RWPE2 (cell line): Measurements from ENCODE around the gene STRIP2.
"Not testable (repeated sequence)": the region's sequence is repeated elsewhere in the genome, so short reads cannot be mapped to it uniquely, and the experiment has no call there.

Source experiments
- ATAC-seq: fragments of 200-7000 bp; cut with Tn5 transposase; 3 replicates; pipeline ENCODE4 v1.9.1; 2021; ENCODE audit warnings: low read depth
- DNase-seq: peaks from one replicate; pipeline ENCODE4 v3.0.0-alpha.2; 2020; ENCODE audit warnings: low spot score
- H3K27ac ChIP-seq: fragments of 450-650 bp; 2 replicates; pipeline ENCODE4 v1.5.1; 2017; ENCODE audit warnings: mild to moderate bottlenecking; ENCODE audit not compliant: poor library complexity, severe bottlenecking
- H3K27me3 ChIP-seq: fragments of 250-450 bp; sonication (Bioruptor Pico); 2 replicates; pipeline ENCODE4 v1.5.1; 2021; ENCODE audit warnings: mild to moderate bottlenecking, moderate library complexity; ENCODE audit not compliant: insufficient read depth, poor library complexity, severe bottlenecking
- H3K36me3 ChIP-seq: fragments of 250-450 bp; sonication (Bioruptor Pico); 2 replicates; pipeline ENCODE4 v1.5.1; 2020; ENCODE audit warnings: low read depth, mild to moderate bottlenecking, moderate library complexity
- H3K4me1 ChIP-seq: fragments of 250-450 bp; sonication (Bioruptor Pico); 2 replicates; pipeline ENCODE4 v1.5.1; 2021; ENCODE audit warnings: mild to moderate bottlenecking, moderate library complexity; ENCODE audit not compliant: insufficient read depth, poor library complexity, severe bottlenecking
- H3K4me3 ChIP-seq: fragments of 250-450 bp; sonication (Bioruptor Pico); 2 replicates; pipeline ENCODE4 v1.5.1; 2021; ENCODE audit warnings: mild to moderate bottlenecking, moderate library complexity; ENCODE audit not compliant: severe bottlenecking
- H3K9me3 ChIP-seq: fragments of 250-450 bp; sonication (Bioruptor Pico); 2 replicates; pipeline ENCODE4 v1.5.1; 2021; ENCODE audit warnings: mild to moderate bottlenecking, moderate library complexity; ENCODE audit not compliant: severe bottlenecking
- CTCF ChIP-seq: fragments of 450-650 bp; IDR thresholded peaks from one replicate; pipeline ENCODE4 v1.5.1; 2017; ENCODE audit warnings: mild to moderate bottlenecking, moderate library complexity; ENCODE audit not compliant: poor library complexity, severe bottlenecking

The STRIP2 gene

GRCh38 chr7:129401967-129402860 lies 32.0 kb upstream of the STRIP2 start:
- Histone ChIP-seq H3K9me3 (no peaks in the 10 kb centered on the region), H3K4me3 (no peak overlapping the region), H3K4me1 (no peaks in the 10 kb centered on the region), H3K27me3 (no peaks in the 10 kb centered on the region), H3K36me3 (no peaks in the 10 kb centered on the region), H3K27ac (no peak overlapping the region)
- ATAC-seq (peak; percentile 48; the same call in 1 of the 3 replicates), DNase-seq (no peak)
- peak; percentile 39 for TF ChIP-seq CTCF

GRCh38 chr7:129405527-129405926 lies 28.7 kb upstream of the STRIP2 start:
- H3K27ac ChIP-seq: no peak overlapping the region
- ATAC-seq (no peak), DNase-seq (no peak)
- H3K4me1 ChIP-seq: no peaks in the 10 kb centered on the region
- TF ChIP-seq CTCF: no peak
- H3K9me3 ChIP-seq: no peaks in the 10 kb centered on the region
- H3K4me3 ChIP-seq: no peak overlapping the region
- no peaks in the 10 kb centered on the region for H3K36me3 ChIP-seq
- no peaks in the 10 kb centered on the region for H3K27me3 ChIP-seq

- not testable (repeated sequence) for ATAC-seq, H3K36me3 ChIP-seq, H3K4me3 ChIP-seq, H3K27ac ChIP-seq, H3K27me3 ChIP-seq, H3K9me3 ChIP-seq, DNase-seq, H3K4me1 ChIP-seq
Observed at GRCh38 chr7:129410238-129410637, 24.0 kb upstream of the STRIP2 start.

DNA sequence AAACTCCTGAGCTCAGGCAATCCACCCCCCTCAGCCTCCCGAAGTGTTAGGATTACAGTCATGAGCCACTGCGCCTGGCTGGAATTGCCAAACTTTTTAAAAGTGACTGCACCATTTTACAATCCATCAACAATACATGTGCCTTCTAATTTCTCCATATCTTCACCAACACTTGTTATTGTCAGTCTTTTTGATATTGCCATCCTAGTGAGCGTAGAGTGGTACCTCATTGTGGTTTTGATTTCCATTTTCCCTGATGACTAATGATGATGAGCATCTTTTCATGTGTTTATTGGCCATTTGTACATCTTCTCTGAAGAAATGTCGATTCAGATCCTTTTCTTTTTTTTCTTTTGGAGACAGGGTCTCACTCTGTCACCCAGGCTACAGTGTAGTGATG lies 21.7 kb upstream of the STRIP2 start:
- Histone ChIP-seq H3K36me3 (no peaks in the 10 kb centered on the region; the same call in 1 of the 2 replicates), H3K4me1 (no peaks in the 10 kb centered on the region), H3K9me3 (no peaks in the 10 kb centered on the region), H3K27me3 (no peaks in the 10 kb centered on the region), H3K4me3 (no peak overlapping the region), H3K27ac (no peak overlapping the region)
- DNase-seq (no peak), ATAC-seq (no peak)
- no peak for TF ChIP-seq CTCF

DNA sequence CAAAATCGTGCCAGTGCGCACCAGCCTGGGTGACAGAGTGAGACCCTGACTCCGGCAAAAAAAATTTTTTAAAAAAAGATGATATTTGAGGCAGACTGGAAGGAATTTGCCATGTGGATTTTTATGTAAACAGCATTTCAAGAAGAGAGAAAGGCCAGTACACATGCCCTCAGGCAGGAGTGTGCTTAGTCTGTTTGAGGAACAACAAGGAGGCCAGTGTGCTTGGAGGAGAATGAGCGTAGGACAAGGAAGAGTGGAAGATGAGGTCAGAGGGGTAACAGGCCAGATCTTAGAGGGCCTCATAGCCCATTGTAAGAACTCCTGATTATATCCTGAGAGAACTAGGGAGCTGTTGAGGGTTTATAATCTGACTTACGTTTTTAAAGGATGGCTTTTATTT lies 17.2 kb upstream of the STRIP2 start:
- DNase-seq: no peak
- H3K4me1 ChIP-seq: no peaks in the 10 kb centered on the region
- no peaks in the 10 kb centered on the region; the same call in 1 of the 2 replicates for H3K36me3 ChIP-seq
- H3K4me3 ChIP-seq: no peak overlapping the region
- no peak overlapping the region for H3K27ac ChIP-seq
- H3K27me3 ChIP-seq: no peaks in the 10 kb centered on the region
- ATAC-seq: no peak
- no peak for TF ChIP-seq CTCF
- no peaks in the 10 kb centered on the region for H3K9me3 ChIP-seq
